ENCODE data around the gene DCDC2C.

GRCh38 chr2:3793249-3793648 is 89.9 kb downstream of the DCDC2C start:
- no peak for TF ChIP-seq CTCF (conservative IDR thresholded peaks at IDR 0.05; ENCODE audit: low read depth, low read length)
- no peak for TF ChIP-seq EZH2 (IDR thresholded peaks at IDR 0.05; ENCODE audit: borderline replicate concordance, low read depth, low read length, poor library complexity, severe bottlenecking)

Data from A673 (cell line).